ENCODE data around the gene MYH3. TPM values are rescaled to one million over a fixed set of nuclear protein-coding genes. Genes with fewer than 3 reads are reported as not detected.

The MYH3 gene
- polyA plus RNA-seq, 4 donors: 2.0 to 40.0 (median 14.8) TPM

GRCh38 chr17:10604521-10604920, 52.6 kb downstream of the MYH3 start:
- H3K36me3 ChIP-seq (ENCODE audit: control insufficient read depth in 3 of 3, insufficient read depth in 2 of 3, low read depth in 1 of 3, low read length in 3 of 3): no peaks in the 10 kb centered on the region
- H3K27me3 ChIP-seq (ENCODE audit: control insufficient read depth in 3 of 3, insufficient read depth in 3 of 3, low read length in 3 of 3): no peaks in the 10 kb centered on the region
- H3K4me1 ChIP-seq (ENCODE audit: control insufficient read depth in 3 of 3, insufficient read depth in 2 of 3, low read depth in 1 of 3, low read length in 2 of 3): no peaks in the 10 kb centered on the region
- 87 to 92% (median 89%) methylated on average over 8 of the region's 8 CpGs for WGBS, 3 donors
- H3K9me3 ChIP-seq (ENCODE audit: control insufficient read depth in 2 of 2, insufficient read depth in 1 of 2, low read depth in 1 of 2, low read length in 1 of 2): no peaks in the 10 kb centered on the region
- H3K4me3 ChIP-seq (ENCODE audit: low read depth in 1 of 3, low read length in 3 of 3): no peak overlapping the region
- DNase-seq (no peak), FAIRE-seq (no peak)
- H3K27ac ChIP-seq (ENCODE audit: low read depth in 1 of 3, low read length in 2 of 3): no peak overlapping the region

DNA sequence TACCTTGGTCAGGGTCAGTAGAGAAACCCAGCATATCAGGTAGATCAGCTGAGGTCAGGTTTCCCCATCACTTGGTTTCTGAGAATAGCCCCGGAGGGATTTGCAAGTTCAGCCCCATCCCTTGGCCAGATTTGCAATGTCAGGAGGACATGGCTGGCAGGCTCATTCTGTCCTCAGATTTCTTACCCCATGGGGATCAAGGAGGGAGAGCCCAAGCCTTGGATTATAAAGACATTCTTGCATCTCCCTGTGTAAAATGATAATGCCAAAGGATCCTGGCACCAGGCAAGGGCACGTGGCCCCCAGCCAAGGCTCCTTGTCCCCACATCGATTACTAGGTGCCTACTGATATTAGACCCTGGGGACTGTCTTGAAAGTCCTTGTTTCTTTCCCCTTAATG, 53.2 kb downstream of the MYH3 start:
- H3K4me1 ChIP-seq (ENCODE audit: control insufficient read depth in 3 of 3, insufficient read depth in 2 of 3, low read depth in 1 of 3, low read length in 2 of 3): no peaks in the 10 kb centered on the region
- H3K9me3 ChIP-seq (ENCODE audit: control insufficient read depth in 2 of 2, insufficient read depth in 1 of 2, low read depth in 1 of 2, low read length in 1 of 2): no peaks in the 10 kb centered on the region
- H3K27me3 ChIP-seq (ENCODE audit: control insufficient read depth in 3 of 3, insufficient read depth in 3 of 3, low read length in 3 of 3): no peaks in the 10 kb centered on the region
- no peak for DNase-seq
- no peak overlapping the region for H3K27ac ChIP-seq (ENCODE audit: low read depth in 1 of 3, low read length in 2 of 3)
- no peaks in the 10 kb centered on the region for H3K36me3 ChIP-seq (ENCODE audit: control insufficient read depth in 3 of 3, insufficient read depth in 2 of 3, low read depth in 1 of 3, low read length in 3 of 3)
- FAIRE-seq: no peak
- 60 to 78% (median 63%) methylated on average over 3 of the region's 3 CpGs for WGBS, 3 donors
- no peak overlapping the region for H3K4me3 ChIP-seq (ENCODE audit: low read depth in 1 of 3, low read length in 3 of 3)

- H3K9me3 ChIP-seq (ENCODE audit: control insufficient read depth in 2 of 2, insufficient read depth in 1 of 2, low read depth in 1 of 2, low read length in 1 of 2): peaks cover 0 to 5% of the 10 kb centered on the region in 2 donors
- H3K27ac ChIP-seq (ENCODE audit: low read depth in 1 of 3, low read length in 2 of 3): no peak overlapping the region
- H3K4me1 ChIP-seq (ENCODE audit: control insufficient read depth in 3 of 3, insufficient read depth in 2 of 3, low read depth in 1 of 3, low read length in 2 of 3): no peaks in the 10 kb centered on the region
- WGBS, 3 donors: 60 to 89% (median 71%) methylated on average over 5 of the region's 5 CpGs
- no peak for DNase-seq
- H3K4me3 ChIP-seq (ENCODE audit: low read depth in 1 of 3, low read length in 3 of 3): no peak overlapping the region
- H3K27me3 ChIP-seq (ENCODE audit: control insufficient read depth in 3 of 3, insufficient read depth in 3 of 3, low read length in 3 of 3): no peaks in the 10 kb centered on the region
- no peak for FAIRE-seq
- no peaks in the 10 kb centered on the region for H3K36me3 ChIP-seq (ENCODE audit: control insufficient read depth in 3 of 3, insufficient read depth in 2 of 3, low read depth in 1 of 3, low read length in 3 of 3)
These were observed 56.5 kb downstream of the MYH3 start for GRCh38 chr17:10600571-10600970.

DNA sequence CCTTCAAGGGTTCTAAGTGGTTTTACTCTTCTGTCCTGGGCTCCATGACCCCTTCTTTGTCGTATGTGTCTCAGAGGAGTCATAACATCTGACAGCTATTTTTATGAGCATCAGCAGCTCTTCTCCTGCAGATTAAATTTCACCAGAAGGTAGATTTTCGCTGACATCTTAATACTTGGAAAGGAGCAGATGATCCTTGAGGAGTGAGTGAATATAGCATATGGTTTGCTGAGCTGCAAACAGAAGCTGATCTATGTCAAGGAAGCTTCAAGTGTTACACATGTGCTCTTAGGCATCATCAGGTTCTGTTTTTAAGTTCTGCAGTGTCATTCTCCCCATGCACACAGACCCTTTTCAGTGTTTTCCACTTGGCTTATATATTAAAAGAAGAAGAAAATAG, 58.5 kb downstream of the MYH3 start:
- no peaks in the 10 kb centered on the region for H3K36me3 ChIP-seq (ENCODE audit: control insufficient read depth in 3 of 3, insufficient read depth in 2 of 3, low read depth in 1 of 3, low read length in 3 of 3)
- peaks cover 0 to 5% of the 10 kb centered on the region in 2 donors for H3K9me3 ChIP-seq (ENCODE audit: control insufficient read depth in 2 of 2, insufficient read depth in 1 of 2, low read depth in 1 of 2, low read length in 1 of 2)
- no peak overlapping the region for H3K27ac ChIP-seq (ENCODE audit: low read depth in 1 of 3, low read length in 2 of 3)
- FAIRE-seq (no peak), DNase-seq (no peak)
- H3K4me3 ChIP-seq (ENCODE audit: low read depth in 1 of 3, low read length in 3 of 3): no peak overlapping the region
- no peaks in the 10 kb centered on the region for H3K4me1 ChIP-seq (ENCODE audit: control insufficient read depth in 3 of 3, insufficient read depth in 2 of 3, low read depth in 1 of 3, low read length in 2 of 3)
- 64 to 81% (median 80%) methylated on average over 2 of the region's 2 CpGs for WGBS, 3 donors
- no peaks in the 10 kb centered on the region for H3K27me3 ChIP-seq (ENCODE audit: control insufficient read depth in 3 of 3, insufficient read depth in 3 of 3, low read length in 3 of 3)

DNA sequence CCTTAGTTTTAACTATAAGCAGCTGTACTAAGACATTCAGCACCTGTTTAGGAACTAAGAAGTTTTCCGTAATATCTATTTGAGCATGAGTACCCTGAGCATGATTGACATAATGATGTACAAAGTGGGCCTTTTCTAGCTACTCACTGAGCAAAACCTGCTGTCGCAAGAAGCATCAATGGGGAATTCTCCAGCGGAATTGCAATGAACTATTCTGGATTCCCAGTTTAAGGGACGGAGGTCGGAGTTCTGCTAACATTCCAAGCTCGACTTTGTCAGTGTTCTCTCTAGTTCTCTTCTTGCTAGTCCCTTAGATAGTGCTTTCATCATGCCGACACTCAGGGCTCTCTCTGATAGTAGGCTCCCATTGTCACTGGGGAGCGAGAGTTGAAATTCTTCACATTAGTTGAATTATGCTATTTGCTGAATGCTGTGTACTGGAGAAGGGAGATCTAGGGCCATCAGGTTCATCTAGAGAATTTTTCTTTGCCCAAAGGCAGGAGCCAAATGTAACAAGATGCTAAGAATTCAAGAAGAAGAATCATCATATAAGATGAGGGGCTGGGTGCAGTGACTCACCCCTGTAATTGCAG, 67.5 kb downstream of the MYH3 start:
- FAIRE-seq: no peak
- Histone ChIP-seq H3K36me3 (ENCODE audit: control insufficient read depth in 3 of 3, insufficient read depth in 2 of 3, low read depth in 1 of 3, low read length in 3 of 3) (no peaks in the 10 kb centered on the region), H3K4me3 (ENCODE audit: low read depth in 1 of 3, low read length in 3 of 3) (no peak overlapping the region), H3K27me3 (ENCODE audit: control insufficient read depth in 3 of 3, insufficient read depth in 3 of 3, low read length in 3 of 3) (peaks cover 0 to 2% (median 0%) of the 10 kb centered on the region in 3 donors), H3K9me3 (ENCODE audit: control insufficient read depth in 2 of 2, insufficient read depth in 1 of 2, low read depth in 1 of 2, low read length in 1 of 2) (no peaks in the 10 kb centered on the region), H3K4me1 (ENCODE audit: control insufficient read depth in 3 of 3, insufficient read depth in 2 of 3, low read depth in 1 of 3, low read length in 2 of 3) (no peaks in the 10 kb centered on the region), H3K27ac (ENCODE audit: low read depth in 1 of 3, low read length in 2 of 3) (no peak overlapping the region)
- 87 to 91% (median 89%) methylated on average over 8 of the region's 8 CpGs for WGBS, 3 donors
- DNase-seq: no peak

GRCh38 chr17:10585529-10585928, 71.6 kb downstream of the MYH3 start:
- no peaks in the 10 kb centered on the region for H3K9me3 ChIP-seq (ENCODE audit: control insufficient read depth in 2 of 2, insufficient read depth in 1 of 2, low read depth in 1 of 2, low read length in 1 of 2)
- H3K27ac ChIP-seq (ENCODE audit: low read depth in 1 of 3, low read length in 2 of 3): no peak overlapping the region
- 80 to 86% (median 83%) methylated on average over 9 of the region's 9 CpGs for WGBS, 3 donors
- FAIRE-seq: no peak
- no peak overlapping the region for H3K4me3 ChIP-seq (ENCODE audit: low read depth in 1 of 3, low read length in 3 of 3)
- H3K36me3 ChIP-seq (ENCODE audit: control insufficient read depth in 3 of 3, insufficient read depth in 2 of 3, low read depth in 1 of 3, low read length in 3 of 3): no peaks in the 10 kb centered on the region
- H3K4me1 ChIP-seq (ENCODE audit: control insufficient read depth in 3 of 3, insufficient read depth in 2 of 3, low read depth in 1 of 3, low read length in 2 of 3): no peaks in the 10 kb centered on the region
- no peaks in the 10 kb centered on the region for H3K27me3 ChIP-seq (ENCODE audit: control insufficient read depth in 3 of 3, insufficient read depth in 3 of 3, low read length in 3 of 3)
- no peak for DNase-seq

DNA sequence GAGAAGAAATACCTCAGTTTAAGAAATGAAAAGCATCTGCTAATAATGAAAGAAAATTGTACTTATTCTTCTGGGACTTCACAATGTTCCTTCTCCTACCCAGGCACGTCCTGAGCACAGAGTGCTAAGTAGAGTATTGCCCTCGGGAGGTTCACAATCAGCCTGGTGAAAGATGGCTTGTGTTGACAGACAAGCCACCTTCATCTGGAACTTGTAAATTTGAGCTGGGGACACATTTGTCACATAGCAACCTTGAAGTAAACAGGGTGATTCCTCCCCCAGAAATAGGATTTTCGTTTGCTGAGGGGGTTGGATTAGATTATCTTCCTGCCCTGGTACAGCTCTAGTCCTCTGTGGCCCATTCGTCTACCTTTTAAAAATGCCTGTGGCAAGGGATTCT, 73.3 kb downstream of the MYH3 start:
- Histone ChIP-seq H3K9me3 (ENCODE audit: control insufficient read depth in 2 of 2, insufficient read depth in 1 of 2, low read depth in 1 of 2, low read length in 1 of 2) (no peaks in the 10 kb centered on the region), H3K27me3 (ENCODE audit: control insufficient read depth in 3 of 3, insufficient read depth in 3 of 3, low read length in 3 of 3) (no peaks in the 10 kb centered on the region), H3K4me3 (ENCODE audit: low read depth in 1 of 3, low read length in 3 of 3) (no peak overlapping the region), H3K4me1 (ENCODE audit: control insufficient read depth in 3 of 3, insufficient read depth in 2 of 3, low read depth in 1 of 3, low read length in 2 of 3) (no peaks in the 10 kb centered on the region), H3K27ac (ENCODE audit: low read depth in 1 of 3, low read length in 2 of 3) (no peak overlapping the region), H3K36me3 (ENCODE audit: control insufficient read depth in 3 of 3, insufficient read depth in 2 of 3, low read depth in 1 of 3, low read length in 3 of 3) (no peaks in the 10 kb centered on the region)
- 51 to 56% (median 54%) methylated on average over 4 of the region's 4 CpGs for WGBS, 3 donors
- FAIRE-seq (no peak), DNase-seq (no peak)

DNA sequence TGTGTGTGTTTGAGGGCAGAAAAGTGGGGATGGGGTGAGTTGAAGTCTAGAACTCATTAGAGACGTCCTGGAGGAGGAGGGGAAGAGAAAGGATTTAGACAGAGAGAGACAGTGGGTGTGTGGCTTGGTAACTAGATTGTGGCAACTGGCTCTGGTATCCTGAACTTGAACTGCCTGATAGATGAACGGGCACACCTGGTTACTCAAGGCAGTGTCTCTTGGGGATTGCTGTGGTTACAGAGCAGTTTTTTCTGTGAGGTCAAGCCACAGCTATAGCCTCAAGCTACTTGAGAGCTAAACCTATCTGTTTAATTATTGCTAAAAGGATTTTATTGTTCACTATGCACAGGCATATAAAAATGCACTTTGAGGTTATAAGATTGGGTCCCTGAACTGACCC, 77.8 kb downstream of the MYH3 start:
- no peak overlapping the region for H3K4me3 ChIP-seq (ENCODE audit: low read depth in 1 of 3, low read length in 3 of 3)
- H3K36me3 ChIP-seq (ENCODE audit: control insufficient read depth in 3 of 3, insufficient read depth in 2 of 3, low read depth in 1 of 3, low read length in 3 of 3): no peaks in the 10 kb centered on the region
- FAIRE-seq (no peak), DNase-seq (no peak)
- no peaks in the 10 kb centered on the region for H3K4me1 ChIP-seq (ENCODE audit: control insufficient read depth in 3 of 3, insufficient read depth in 2 of 3, low read depth in 1 of 3, low read length in 2 of 3)
- no peaks in the 10 kb centered on the region for H3K9me3 ChIP-seq (ENCODE audit: control insufficient read depth in 2 of 2, insufficient read depth in 1 of 2, low read depth in 1 of 2, low read length in 1 of 2)
- H3K27ac ChIP-seq (ENCODE audit: low read depth in 1 of 3, low read length in 2 of 3): no peak overlapping the region
- no peaks in the 10 kb centered on the region for H3K27me3 ChIP-seq (ENCODE audit: control insufficient read depth in 3 of 3, insufficient read depth in 3 of 3, low read length in 3 of 3)
- 42 to 64% (median 48%) methylated on average over 2 of the region's 2 CpGs for WGBS, 3 donors

All from small intestine (tissue), 7 donors.